Measurements from ENCODE around the gene TNFSF10.

The TNFSF10 gene

GRCh38 chr3:172464306-172464705, 58.9 kb downstream of the TNFSF10 start:
- no peak for FAIRE-seq
- no peak for DNase-seq (ENCODE audit: insufficient read length, low spot score)

- FAIRE-seq (peak; percentile 20), DNase-seq (ENCODE audit: insufficient read length, low spot score) (peak; percentile 38)
These were observed 61.6 kb downstream of the TNFSF10 start for GRCh38 chr3:172461530-172462138.

DNA sequence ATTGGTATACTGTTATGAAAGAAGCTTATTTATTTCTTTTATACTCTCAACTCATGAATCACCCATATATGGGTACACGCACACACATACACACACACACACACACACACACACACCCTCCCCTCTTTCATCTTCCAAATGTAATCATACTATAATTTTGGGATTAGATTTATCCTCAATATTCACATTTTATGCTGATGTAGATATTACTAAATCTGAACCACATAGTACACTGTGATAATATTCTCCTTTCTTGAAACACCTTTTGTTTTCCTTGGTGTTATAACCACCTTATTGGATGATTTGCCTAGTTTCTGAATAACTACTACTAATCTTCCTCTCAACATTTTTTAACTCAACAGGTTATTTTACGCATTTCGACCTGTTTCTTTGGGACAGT, 66.8 kb downstream of the TNFSF10 start:
- no peak for FAIRE-seq
- no peak for DNase-seq (ENCODE audit: insufficient read length, low spot score)
